ENCODE results near the gene C15orf39. TPM values are rescaled to one million over a fixed set of nuclear protein-coding genes. Genes with fewer than 3 reads are reported as not detected.

Gene C15orf39
- total and polyA plus RNA-seq, 2 experiments from 2014 or later, result 13.4 to 54.1 TPM

GRCh38 chr15:75235760-75236729 lies 34.4 kb downstream of the C15orf39 start:
- H3F3A ChIP-seq (replicated peaks; ENCODE audit: low read depth), result no peaks in the 10 kb centered on the region
- Mint-ChIP-seq H3K4me1 (no peaks in the 10 kb centered on the region; the same call in 1 of the 3 replicates), H3K9me3 (no peaks in the 10 kb centered on the region; the same call in 2 of the 3 replicates), H3K27ac (no peak overlapping the region), H3K4me3 (no peak overlapping the region), H3K27me3 (ENCODE audit: insufficient read depth, low read depth, poor library complexity) (peaks cover 21% of the 10 kb centered on the region), H3K36me3 (ENCODE audit: low read depth) (peaks cover 2% of the 10 kb centered on the region; the same call in 1 of the 3 replicates)
- H3K27me3 ChIP-seq (ENCODE audit: insufficient read depth), result no peaks in the 10 kb centered on the region
- no peaks in the 10 kb centered on the region for H4K20me1 ChIP-seq (replicated peaks; ENCODE audit: insufficient read depth)
- H3K9me2 ChIP-seq (ENCODE audit: insufficient read depth), result no peaks in the 10 kb centered on the region
- no peak overlapping the region for H3K4me3 ChIP-seq
- H3K79me2 ChIP-seq (replicated peaks; ENCODE audit: insufficient read depth), result no peaks in the 10 kb centered on the region
- H2AFZ ChIP-seq, result no peak overlapping the region
- no peak overlapping the region for H3K27ac ChIP-seq (ENCODE audit: low read depth)
- no peak overlapping the region for H3K4me2 ChIP-seq
- TF ChIP-seq STAT1 (IDR thresholded peaks at IDR 0.05; ENCODE audit: unreplicated experiment), result no peak
- no peak for TF ChIP-seq REST (IDR thresholded peaks at IDR 0.05; ENCODE audit: unreplicated experiment)
- TF ChIP-seq, protein P1, sequence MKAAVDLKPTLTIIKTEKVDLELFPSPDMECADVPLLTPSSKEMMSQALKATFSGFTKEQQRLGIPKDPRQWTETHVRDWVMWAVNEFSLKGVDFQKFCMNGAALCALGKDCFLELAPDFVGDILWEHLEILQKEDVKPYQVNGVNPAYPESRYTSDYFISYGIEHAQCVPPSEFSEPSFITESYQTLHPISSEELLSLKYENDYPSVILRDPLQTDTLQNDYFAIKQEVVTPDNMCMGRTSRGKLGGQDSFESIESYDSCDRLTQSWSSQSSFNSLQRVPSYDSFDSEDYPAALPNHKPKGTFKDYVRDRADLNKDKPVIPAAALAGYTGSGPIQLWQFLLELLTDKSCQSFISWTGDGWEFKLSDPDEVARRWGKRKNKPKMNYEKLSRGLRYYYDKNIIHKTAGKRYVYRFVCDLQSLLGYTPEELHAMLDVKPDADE (IDR thresholded peaks at IDR 0.05), result no peak
- no peak for TF ChIP-seq NANOG (IDR thresholded peaks at IDR 0.05; ENCODE audit: borderline replicate concordance)
- TF ChIP-seq, protein P2, sequence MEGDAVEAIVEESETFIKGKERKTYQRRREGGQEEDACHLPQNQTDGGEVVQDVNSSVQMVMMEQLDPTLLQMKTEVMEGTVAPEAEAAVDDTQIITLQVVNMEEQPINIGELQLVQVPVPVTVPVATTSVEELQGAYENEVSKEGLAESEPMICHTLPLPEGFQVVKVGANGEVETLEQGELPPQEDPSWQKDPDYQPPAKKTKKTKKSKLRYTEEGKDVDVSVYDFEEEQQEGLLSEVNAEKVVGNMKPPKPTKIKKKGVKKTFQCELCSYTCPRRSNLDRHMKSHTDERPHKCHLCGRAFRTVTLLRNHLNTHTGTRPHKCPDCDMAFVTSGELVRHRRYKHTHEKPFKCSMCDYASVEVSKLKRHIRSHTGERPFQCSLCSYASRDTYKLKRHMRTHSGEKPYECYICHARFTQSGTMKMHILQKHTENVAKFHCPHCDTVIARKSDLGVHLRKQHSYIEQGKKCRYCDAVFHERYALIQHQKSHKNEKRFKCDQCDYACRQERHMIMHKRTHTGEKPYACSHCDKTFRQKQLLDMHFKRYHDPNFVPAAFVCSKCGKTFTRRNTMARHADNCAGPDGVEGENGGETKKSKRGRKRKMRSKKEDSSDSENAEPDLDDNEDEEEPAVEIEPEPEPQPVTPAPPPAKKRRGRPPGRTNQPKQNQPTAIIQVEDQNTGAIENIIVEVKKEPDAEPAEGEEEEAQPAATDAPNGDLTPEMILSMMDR (conservative IDR thresholded peaks at IDR 0.05; ENCODE audit: low read depth in 2 of 2), result no peak
- no peak for TF ChIP-seq JUNB (IDR thresholded peaks at IDR 0.05; ENCODE audit: unreplicated experiment)
- TF ChIP-seq ZNF114 (CRISPR knock-in tag; IDR thresholded peaks at IDR 0.05), result no peak
- TF ChIP-seq POLR2AphosphoS5 (IDR thresholded peaks at IDR 0.05; ENCODE audit: low read depth), result no peak
- TF ChIP-seq CREB1 (CRISPR knock-in tag; IDR thresholded peaks at IDR 0.05; ENCODE audit: low read depth), result no peak
- no peak for TF ChIP-seq EZH2phosphoT487 (IDR thresholded peaks at IDR 0.05; ENCODE audit: unreplicated experiment)
- no peak for TF ChIP-seq ZNF331 (CRISPR knock-in tag; IDR thresholded peaks at IDR 0.05; ENCODE audit: low read depth)
- no peak for TF ChIP-seq EZH2 (IDR thresholded peaks at IDR 0.05; ENCODE audit: low read depth, unreplicated experiment)
- no peak for TF ChIP-seq ZNF462 (CRISPR knock-in tag; IDR thresholded peaks at IDR 0.05)
- DNase-seq (ENCODE audit: low spot score) (no peak), ATAC-seq (no peak)
- peaks cover 5% of the 10 kb centered on the region; the same call in 1 of the 2 replicates for H3K4me1 ChIP-seq (ENCODE audit: insufficient read depth)
- no peaks in the 10 kb centered on the region for H3K36me3 ChIP-seq (ENCODE audit: insufficient read depth)

All from GM23338 (cell line).